ENCODE measurements around the gene GIMD1.

GRCh38 chr4:106371161-106371560 is 2.6 kb upstream of the GIMD1 start:
- TF ChIP-seq YY1 (IDR thresholded peaks at IDR 0.05) (no peak), CTCF (IDR thresholded peaks at IDR 0.05; ENCODE audit: low read depth, low read length, missing input control) (no peak), JUND (IDR thresholded peaks at IDR 0.05) (no peak)
